ENCODE data around the gene FAM222A.

FAM222A gene

GRCh38 chr12:109773384-109774011 lies 59.9 kb downstream of the FAM222A start:
- Histone ChIP-seq H3K79me2 (ENCODE audit: low read length) (no peaks in the 10 kb centered on the region), H3F3A (ENCODE audit: insufficient read depth, low read length) (no peaks in the 10 kb centered on the region), H4K20me1 (ENCODE audit: insufficient read depth, low read length) (no peaks in the 10 kb centered on the region), H3K36me3 (replicated peaks; ENCODE audit: insufficient read depth, low read length) (no peaks in the 10 kb centered on the region), H3K9me3 (replicated peaks; ENCODE audit: insufficient read depth, low read length) (no peaks in the 10 kb centered on the region), H3K4me3 (ENCODE audit: low read length) (peak overlapping the region; percentile 60), H3K27ac (ENCODE audit: low read length) (no peak overlapping the region), H3K9me2 (replicated peaks; ENCODE audit: insufficient read depth, low read length) (no peaks in the 10 kb centered on the region), H3K9ac (ENCODE audit: low read length) (peak overlapping the region; percentile 41; the same call in 1 of the 2 replicates), H2AFZ (ENCODE audit: low read length) (peak overlapping the region; percentile 84), H3K4me1 (ENCODE audit: low read length) (no peaks in the 10 kb centered on the region), H3K4me2 (ENCODE audit: low read depth, low read length) (peak overlapping the region; percentile 87), H3K27me3 (replicated peaks; ENCODE audit: insufficient read depth, low read length) (no peaks in the 10 kb centered on the region)
- no peak for TF ChIP-seq EZH2 (optimal IDR thresholded peaks at IDR 0.05; ENCODE audit: low read depth, low read length)
- DNase-seq, result peak; percentile 34

GRCh38 chr12:109775172-109775881 lies 61.7 kb downstream of the FAM222A start:
- H3K9me2 ChIP-seq (replicated peaks; ENCODE audit: insufficient read depth, low read length), result no peaks in the 10 kb centered on the region
- H3K9ac ChIP-seq (ENCODE audit: low read length), result no peak overlapping the region
- TF ChIP-seq CTCF (IDR thresholded peaks at IDR 0.05; ENCODE audit: low read length) (peak; percentile 67), EZH2phosphoT487 (IDR thresholded peaks at IDR 0.05; ENCODE audit: low read length) (no peak)
- H3F3A ChIP-seq (ENCODE audit: insufficient read depth, low read length), result no peaks in the 10 kb centered on the region
- H3K4me1 ChIP-seq (ENCODE audit: low read length), result no peaks in the 10 kb centered on the region
- no peaks in the 10 kb centered on the region for H3K36me3 ChIP-seq (replicated peaks; ENCODE audit: insufficient read depth, low read length)
- H3K27ac ChIP-seq (ENCODE audit: low read length), result no peak overlapping the region
- H2AFZ ChIP-seq (ENCODE audit: low read length), result no peak overlapping the region
- H4K20me1 ChIP-seq (ENCODE audit: insufficient read depth, low read length), result no peaks in the 10 kb centered on the region
- no peaks in the 10 kb centered on the region for H3K9me3 ChIP-seq (replicated peaks; ENCODE audit: insufficient read depth, low read length)
- no peak overlapping the region for H3K4me3 ChIP-seq (ENCODE audit: low read length)
- no peaks in the 10 kb centered on the region for H3K79me2 ChIP-seq (ENCODE audit: low read length)
- peak; percentile 57 for DNase-seq
- H3K27me3 ChIP-seq (replicated peaks; ENCODE audit: insufficient read depth, low read length), result no peaks in the 10 kb centered on the region
- no peak overlapping the region for H3K4me2 ChIP-seq (ENCODE audit: low read depth, low read length)

GRCh38 chr12:109776624-109777023 lies 63.0 kb downstream of the FAM222A start:
- no peak overlapping the region for H2AFZ ChIP-seq (ENCODE audit: low read length)
- TF ChIP-seq CTCF (IDR thresholded peaks at IDR 0.05; ENCODE audit: low read length) (no peak), EZH2 (optimal IDR thresholded peaks at IDR 0.05; ENCODE audit: low read depth, low read length) (no peak), EZH2phosphoT487 (IDR thresholded peaks at IDR 0.05; ENCODE audit: low read length) (no peak)
- no peak for DNase-seq
- H4K20me1 ChIP-seq (ENCODE audit: insufficient read depth, low read length), result no peaks in the 10 kb centered on the region
- H3K36me3 ChIP-seq (replicated peaks; ENCODE audit: insufficient read depth, low read length), result no peaks in the 10 kb centered on the region
- no peaks in the 10 kb centered on the region for H3F3A ChIP-seq (ENCODE audit: insufficient read depth, low read length)
- H3K9ac ChIP-seq (ENCODE audit: low read length), result no peak overlapping the region
- no peaks in the 10 kb centered on the region for H3K9me2 ChIP-seq (replicated peaks; ENCODE audit: insufficient read depth, low read length)
- H3K4me1 ChIP-seq (ENCODE audit: low read length), result no peaks in the 10 kb centered on the region
- no peak overlapping the region for H3K27ac ChIP-seq (ENCODE audit: low read length)
- H3K4me3 ChIP-seq (ENCODE audit: low read length), result no peak overlapping the region
- H3K9me3 ChIP-seq (replicated peaks; ENCODE audit: insufficient read depth, low read length), result no peaks in the 10 kb centered on the region
- H3K79me2 ChIP-seq (ENCODE audit: low read length), result no peaks in the 10 kb centered on the region
- H3K27me3 ChIP-seq (replicated peaks; ENCODE audit: insufficient read depth, low read length), result no peaks in the 10 kb centered on the region
- no peak overlapping the region for H3K4me2 ChIP-seq (ENCODE audit: low read depth, low read length)

- H3K4me3 ChIP-seq (ENCODE audit: low read length), result peak overlapping the region; percentile 33; the same call in 1 of the 2 replicates
- H3K9me3 ChIP-seq (replicated peaks; ENCODE audit: insufficient read depth, low read length), result no peaks in the 10 kb centered on the region
- H3F3A ChIP-seq (ENCODE audit: insufficient read depth, low read length), result no peaks in the 10 kb centered on the region
- no peaks in the 10 kb centered on the region for H3K4me1 ChIP-seq (ENCODE audit: low read length)
- H4K20me1 ChIP-seq (ENCODE audit: insufficient read depth, low read length), result no peaks in the 10 kb centered on the region
- DNase-seq, result peak; percentile 68
- TF ChIP-seq EZH2phosphoT487 (IDR thresholded peaks at IDR 0.05; ENCODE audit: low read length) (no peak), CTCF (IDR thresholded peaks at IDR 0.05; ENCODE audit: low read length) (no peak), EZH2 (optimal IDR thresholded peaks at IDR 0.05; ENCODE audit: low read depth, low read length) (no peak)
- H3K27me3 ChIP-seq (replicated peaks; ENCODE audit: insufficient read depth, low read length), result no peaks in the 10 kb centered on the region
- H3K79me2 ChIP-seq (ENCODE audit: low read length), result no peaks in the 10 kb centered on the region
- H2AFZ ChIP-seq (ENCODE audit: low read length), result peak overlapping the region; percentile 56
- H3K4me2 ChIP-seq (ENCODE audit: low read depth, low read length), result peak overlapping the region; percentile 52; the same call in 1 of the 2 replicates
- H3K27ac ChIP-seq (ENCODE audit: low read length), result no peak overlapping the region
- no peak overlapping the region for H3K9ac ChIP-seq (ENCODE audit: low read length)
- no peaks in the 10 kb centered on the region for H3K9me2 ChIP-seq (replicated peaks; ENCODE audit: insufficient read depth, low read length)
- H3K36me3 ChIP-seq (replicated peaks; ENCODE audit: insufficient read depth, low read length), result no peaks in the 10 kb centered on the region
Observed at GRCh38 chr12:109777544-109777943, 63.9 kb downstream of the FAM222A start.

Data from MM.1S (cell line).